GM12878 (cell line): ENCODE data around the gene PCDHA1. TPM values are rescaled to one million over a fixed set of nuclear protein-coding genes. Genes with fewer than 3 reads are reported as not detected.

ENCODE experiments used
- ATAC-seq: fragments of 200-7000 bp; cut with Tn5 transposase; 3 replicates; pipeline ENCODE4 v1.9.1; 2020; ENCODE audit warnings: mild to moderate bottlenecking, moderate library complexity
- BruUV-seq: library from RNA; stranded (reverse); fragments of 400-500 nt; replicated peaks from 2 replicates; lab custom pipeline; 2021; lab: Mats Ljungman, UMichigan
- CTCF ChIA-PET: fragments of 300-600 bp; sonication (Branson Sonifier 250); formaldehyde crosslinking; extraction: SDS; loops from one replicate; lab custom pipeline; 2021; ENCODE audit warnings: inconsistent platforms; lab: Yijun Ruan, JAX
- POLR2A ChIA-PET: fragments of 350-600 bp; formaldehyde crosslinking; extraction: SDS; loops from one replicate; lab custom pipeline; 2021; ENCODE audit warnings: inconsistent platforms; lab: Charles Lee
- RAD21 ChIA-PET: fragments of 300-600 bp; sonication (Branson Sonifier 250); formaldehyde crosslinking; loops from one replicate; lab custom pipeline; 2023; ENCODE audit warnings: antibody characterized with exemption; ENCODE audit not compliant: unreplicated experiment; lab: Charles Lee
- SMC1A ChIA-PET: fragments of 300-600 bp; sonication (Branson Sonifier 250); formaldehyde crosslinking; loops from one replicate; lab custom pipeline; 2023; ENCODE audit not compliant: unreplicated experiment, uncharacterized antibody; lab: Charles Lee
- DNase-seq: peaks from one replicate; pipeline ENCODE4 v3.0.0-alpha.2; 2011; ENCODE audit warnings: low read depth, low spot score
- FAIRE-seq: peaks from 3 replicates; lab custom pipeline; 2011; peaks lifted over from hg19 to GRCh38; lab: Jason Lieb, UNC
- H2AFZ ChIP-seq: 2 replicates; pipeline ENCODE4 v1.6.0; 2011; ENCODE audit warnings: low read depth, low read length, control low read depth; ENCODE audit not compliant: control insufficient read depth
- H3K27ac ChIP-seq: 2 replicates; pipeline ENCODE4 v1.5.1; 2011; ENCODE audit warnings: control low read depth; ENCODE audit not compliant: control insufficient read depth, insufficient read depth
- H3K27me3 ChIP-seq, 2 experiments: replicated peaks in 1 of 2; 2 replicates each; pipeline versions ENCODE4 v1.6.0 to v1.6.1; 2011; ENCODE audit warnings: low read length in 1 of 2; ENCODE audit not compliant: control insufficient read depth in 2 of 2, insufficient read depth in 2 of 2
- H3K36me3 ChIP-seq, 2 experiments: 2 replicates each; pipeline ENCODE4 v1.5.1; 2011; ENCODE audit warnings: low read length in 1 of 2; ENCODE audit not compliant: control insufficient read depth in 2 of 2, insufficient read depth in 2 of 2
- H3K4me1 ChIP-seq: 2 replicates; pipeline ENCODE4 v1.6.1; 2011; ENCODE audit warnings: mild to moderate bottlenecking, low read length, moderate library complexity, mixed read lengths; ENCODE audit not compliant: control insufficient read depth, insufficient read depth
- H3K4me2 ChIP-seq: 2 replicates; pipeline ENCODE4 v1.6.0; 2011; ENCODE audit warnings: control low read depth; ENCODE audit not compliant: control insufficient read depth, insufficient read depth
- H3K4me3 ChIP-seq: fragments of 200-600 bp; sonication (generic); 2 replicates; pipeline ENCODE4 v1.5.1; 2016
- H3K79me2 ChIP-seq: 2 replicates; pipeline ENCODE4 v1.6.0; 2011; ENCODE audit warnings: low read length; ENCODE audit not compliant: control insufficient read depth, insufficient read depth
- H3K9ac ChIP-seq: 2 replicates; pipeline ENCODE4 v1.8.0; 2011; ENCODE audit warnings: low read length, control low read depth, mixed read lengths; ENCODE audit not compliant: control insufficient read depth, insufficient read depth
- H3K9me3 ChIP-seq: replicated peaks from 3 replicates; pipeline ENCODE4 v1.5.1; 2011; ENCODE audit warnings: mild to moderate bottlenecking, low read length; ENCODE audit not compliant: control insufficient read depth, insufficient read depth
- H4K20me1 ChIP-seq: 2 replicates; pipeline ENCODE4 v1.6.0; 2011; ENCODE audit not compliant: control insufficient read depth, insufficient read depth
- ASH2L ChIP-seq: fragments of 300-600, 200-600 bp; sonication (generic); IDR thresholded peaks from 2 replicates; pipeline ENCODE4 v1.6.1; 2017; ENCODE audit warnings: low read depth, mild to moderate bottlenecking, borderline replicate concordance
- ATF2 ChIP-seq: IDR thresholded peaks from 2 replicates; pipeline ENCODE4 v1.6.1; 2012; ENCODE audit warnings: low read length, inconsistent platforms
- ATF3 ChIP-seq: IDR thresholded peaks from 2 replicates; pipeline ENCODE4 v1.6.1; 2011; ENCODE audit warnings: low read depth, mild to moderate bottlenecking, low read length, moderate library complexity, borderline replicate concordance; ENCODE audit errors: extremely low read depth
- CBX5 ChIP-seq: sonication (generic); IDR thresholded peaks from 2 replicates; pipeline ENCODE4 v1.6.1; 2016; ENCODE audit warnings: low read depth, moderate library complexity, mild to moderate bottlenecking, inconsistent platforms
- FOXM1 ChIP-seq: IDR thresholded peaks from 2 replicates; pipeline ENCODE4 v1.6.1; 2012; ENCODE audit warnings: low read depth, mild to moderate bottlenecking, inconsistent platforms, low read length, moderate library complexity
- IRF3 ChIP-seq: fragments of 450-650 bp; IDR thresholded peaks from 2 replicates; pipeline ENCODE4 v1.6.1; 2014; ENCODE audit warnings: mild to moderate bottlenecking
- KAT2A ChIP-seq: conservative IDR thresholded peaks from 2 replicates; pipeline ENCODE4 v1.6.1; 2011; ENCODE audit warnings: low read depth, low read length; ENCODE audit not compliant: control insufficient read depth
- NFYB ChIP-seq: IDR thresholded peaks from 2 replicates; pipeline ENCODE4 v1.6.1; 2011; ENCODE audit warnings: low read depth, mild to moderate bottlenecking, low read length, improper control_type of control experiment, moderate library complexity; ENCODE audit not compliant: insufficient read depth
- ZSCAN29 ChIP-seq: fragments of 450-650 bp; IDR thresholded peaks from 2 replicates; pipeline ENCODE4 v1.6.1; 2017; ENCODE audit warnings: mild to moderate bottlenecking, moderate library complexity
- WGBS: methylation state at CpG from one replicate; pipeline ENCODE4 v1.1.6; 2016; ENCODE audit warnings: low lambda C conversion rate; ENCODE audit not compliant: insufficient replicate concordance, insufficient coverage; ENCODE audit errors: missing lambda C conversion rate; 5-methylcytosine and 5-hydroxymethylcytosine counted together
- in situ Hi-C: fragments of 300-500 bp; cut with MboI; formaldehyde crosslinking; loops from 9 replicates; pipeline ENCODE4 v1.14.3; 2018; ENCODE audit warnings: mixed read lengths
- intact Hi-C: fragments of 100-400 bp; cut with micrococcal nuclease; formaldehyde crosslinking; loops from one replicate; pipeline ENCODE4 v1.14.2; 2022; ENCODE audit not compliant: unreplicated experiment
- polyA plus RNA-seq, 11 experiments: library from polyadenylated mRNA; depleted of rRNA in 4 of 11; unstranded in 6 of 11; stranded (reverse) in 5 of 11; fragments of >200 nt; fragmentation: Nextera tagmentation in 4 of 11; fragmentation: Illumina TruSeq in 1 of 11; extraction: Ambion mirVana in 4 of 11; extraction: Trizol in 1 of 11; gene quantifications; 1 replicate in 1 of 11; 2 replicates in 10 of 11; pipeline versions ENCODE4 v1.2.1 to v1.2.3, GENCODE V29; 2011 to 2016; ENCODE audit warnings: inconsistent platforms in 2 of 11, missing spikeins in 2 of 11, low read depth in 1 of 11
- total RNA-seq, 4 experiments: library from RNA; depleted of rRNA in 3 of 4; stranded (reverse); fragments of >200 nt in 3 of 4; fragmentation: Illumina TruSeq in 1 of 4; extraction: Trizol in 1 of 4; gene quantifications; 2 replicates each; pipeline versions ENCODE4 v1.2.1 to v1.2.3, GENCODE V29; 2013 to 2021

The PCDHA1 gene
- total and polyA plus RNA-seq, 10 of the 15 experiments (the other 5 are each of a cell fraction or from before 2014, with no cell fraction given), result 0.03 TPM; not detected in 9

GRCh38 chr5:140978983-140979382 lies 193.0 kb downstream of the PCDHA1 start:
- ChIA-PET CTCF (no interaction called here), POLR2A (no interaction called here), SMC1A (no interaction called here), RAD21 (no interaction called here)
- Histone ChIP-seq H3K9ac (no peak overlapping the region), H4K20me1 (no peaks in the 10 kb centered on the region), H2AFZ (no peak overlapping the region), H3K79me2 (no peaks in the 10 kb centered on the region), H3K36me3 (no peaks in the 10 kb centered on the region), H3K27ac (no peak overlapping the region), H3K4me1 (no peaks in the 10 kb centered on the region), H3K9me3 (no peaks in the 10 kb centered on the region), H3K27me3 (no peaks in the 10 kb centered on the region), H3K4me2 (no peak overlapping the region), H3K4me3 (no peak overlapping the region)
- 60% methylated on average over 1 of the region's 1 CpG for WGBS
- DNase-seq (no peak), ATAC-seq (no peak), FAIRE-seq (no peak)
- intact Hi-C loops, result no loop called here
- BruUV-seq, result no TSS peak
- TF ChIP-seq ATF3, result no peak
- TF ChIP-seq ASH2L, result no peak
- no peak for TF ChIP-seq ATF2
- no peak for TF ChIP-seq KAT2A
- no peak for TF ChIP-seq ZSCAN29
- no peak for TF ChIP-seq CBX5
- TF ChIP-seq FOXM1, result no peak
- TF ChIP-seq IRF3, result no peak
- TF ChIP-seq NFYB, result no peak
- in situ Hi-C loops, result no loop called here
